Stimulated activated naive CD4-positive, alpha-beta T cell treated with Interleukin-2 at 50 U/mL for 16 hours (primary cell): ENCODE measurements around the gene NFATC2.

Experiments used
- DNase-seq: peaks from one replicate; lab custom pipeline; 2025; lab: John Stamatoyannopoulos, UW

NFATC2 gene

GRCh38 chr20:51429696-51430095 is 112.8 kb downstream of the NFATC2 start:
- DNase-seq: no peak

- no peak for DNase-seq
Measured at GRCh38 chr20:51429144-51429482, 113.4 kb downstream of the NFATC2 start.

- DNase-seq: no peak
Measured at GRCh38 chr20:51428401-51429143, 113.9 kb downstream of the NFATC2 start.

GRCh38 chr20:51427651-51428291 is 114.7 kb downstream of the NFATC2 start:
- no peak for DNase-seq

GRCh38 chr20:51426718-51427650 is 115.5 kb downstream of the NFATC2 start:
- no peak for DNase-seq

GRCh38 chr20:51425347-51426106 is 117.0 kb downstream of the NFATC2 start:
- DNase-seq: peak; percentile 25

- DNase-seq: peak; percentile 47
Measured at GRCh38 chr20:51424270-51425117, 118.0 kb downstream of the NFATC2 start.

GRCh38 chr20:51423810-51424209 is 118.7 kb downstream of the NFATC2 start:
- DNase-seq: no peak

GRCh38 chr20:51423290-51423667 is 119.2 kb downstream of the NFATC2 start:
- peak; percentile 24 for DNase-seq

GRCh38 chr20:51422514-51423289 is 119.8 kb downstream of the NFATC2 start:
- DNase-seq: no peak

- no peak for DNase-seq
Measured at GRCh38 chr20:51420805-51421204, 121.7 kb downstream of the NFATC2 start.

GRCh38 chr20:51420111-51420510 is 122.4 kb downstream of the NFATC2 start:
- no peak for DNase-seq

- no peak for DNase-seq
Measured at GRCh38 chr20:51419646-51420045, 122.9 kb downstream of the NFATC2 start.

GRCh38 chr20:51419231-51419630 is 123.3 kb downstream of the NFATC2 start:
- DNase-seq: no peak

- DNase-seq: no peak
Measured at GRCh38 chr20:51418137-51418529, 124.4 kb downstream of the NFATC2 start.

- peak; percentile 8 for DNase-seq
Measured at GRCh38 chr20:51417250-51418136, 125.0 kb downstream of the NFATC2 start.

GRCh38 chr20:51416532-51417249 is 125.8 kb downstream of the NFATC2 start:
- no peak for DNase-seq

- DNase-seq: peak; percentile 28
Measured at GRCh38 chr20:51413857-51414256, 128.7 kb downstream of the NFATC2 start.
